ENCODE measurements around the gene UNCX.

Gene UNCX

GRCh38 chr7:1232103-1232466, 587 bp upstream of the UNCX start:
- no peak for DNase-seq (ENCODE audit: low spot score)

- DNase-seq (ENCODE audit: low spot score), result no peak
Observed at GRCh38 chr7:1233333-1234048, 819 bp downstream of the UNCX start.

- DNase-seq (ENCODE audit: low spot score), result no peak
Observed at GRCh38 chr7:1234049-1234880, 1.6 kb downstream of the UNCX start.

- DNase-seq (ENCODE audit: low spot score), result no peak
Observed at GRCh38 chr7:1234881-1235500, 2.3 kb downstream of the UNCX start.

GRCh38 chr7:1235501-1236131, 2.9 kb downstream of the UNCX start:
- no peak for DNase-seq (ENCODE audit: low spot score)

GRCh38 chr7:1236132-1236661, 3.5 kb downstream of the UNCX start:
- no peak for DNase-seq (ENCODE audit: low spot score)

- no peak for DNase-seq (ENCODE audit: low spot score)
Observed at GRCh38 chr7:1236831-1237701, 4.4 kb downstream of the UNCX start.

GRCh38 chr7:1237704-1238255, 5.1 kb downstream of the UNCX start:
- no peak for DNase-seq (ENCODE audit: low spot score)

- DNase-seq (ENCODE audit: low spot score), result no peak
Observed at GRCh38 chr7:1238450-1238882, 5.8 kb downstream of the UNCX start.

GRCh38 chr7:1238931-1239802, 6.5 kb downstream of the UNCX start:
- DNase-seq (ENCODE audit: low spot score), result no peak

- no peak for DNase-seq (ENCODE audit: low spot score)
Observed at GRCh38 chr7:1239803-1240516, 7.3 kb downstream of the UNCX start.

GRCh38 chr7:1240517-1241257, 8.0 kb downstream of the UNCX start:
- no peak for DNase-seq (ENCODE audit: low spot score)

GRCh38 chr7:1241258-1241602, 8.6 kb downstream of the UNCX start:
- DNase-seq (ENCODE audit: low spot score), result no peak

- no peak for DNase-seq (ENCODE audit: low spot score)
Observed at GRCh38 chr7:1241603-1242255, 9.1 kb downstream of the UNCX start.

GRCh38 chr7:1242256-1242605, 9.6 kb downstream of the UNCX start:
- DNase-seq (ENCODE audit: low spot score), result no peak

- no peak for DNase-seq (ENCODE audit: low spot score)
Observed at GRCh38 chr7:1242606-1243289, 10.1 kb downstream of the UNCX start.

- no peak for DNase-seq (ENCODE audit: low spot score)
Observed at GRCh38 chr7:1243290-1243963, 10.8 kb downstream of the UNCX start.

Data from AG20443 (cell line).